SK-N-SH (cell line): ENCODE results near the gene SRSF7. TPM values are rescaled to one million over a fixed set of nuclear protein-coding genes. Genes with fewer than 3 reads are reported as not detected.
A peak's percentile ranks its signal among the peaks of the same experiment; 100 is the strongest.
"Not testable (repeated sequence)": the region's sequence is repeated elsewhere in the genome, so short reads cannot be mapped to it uniquely, and the experiment has no call there.

Source experiments
- CTCF ChIA-PET: fragments of 300-600, 350-600 bp; formaldehyde crosslinking; extraction: SDS; loops from one replicate; lab custom pipeline; 2021; lab: Yijun Ruan, JAX
- POLR2A ChIA-PET: fragments of 350-600 bp; sonication (Branson Sonifier 250); formaldehyde crosslinking; extraction: SDS; loops from one replicate; lab custom pipeline; 2020; ENCODE audit warnings: antibody characterized with exemption, inconsistent platforms; lab: Yijun Ruan, JAX
- DNase-seq: peaks from one replicate; pipeline ENCODE4 v3.0.0; 2012
- H2AFZ ChIP-seq: fragments of 200-600 bp; sonication (generic); 2 replicates; pipeline ENCODE4 v1.8.1; 2016; ENCODE audit warnings: antibody characterized with exemption, mild to moderate bottlenecking, low read depth
- H3F3A ChIP-seq: fragments of 200-600 bp; sonication (generic); replicated peaks from 2 replicates; pipeline ENCODE3; 2016; ENCODE audit warnings: antibody characterized with exemption, mild to moderate bottlenecking; ENCODE audit not compliant: insufficient read depth
- H3K27ac ChIP-seq, 2 experiments: fragments of 200-500 bp in 1 of 2; fragments of 200-600 bp in 1 of 2; sonication (Bioruptor generic) in 1 of 2; sonication (generic), shearing (Covaris generic) in 1 of 2; 2 replicates each; pipeline versions ENCODE4 v1.5.1 to v1.6.1; 2014 to 2016; ENCODE audit warnings: low read depth in 2 of 2, inconsistent platforms in 1 of 2, low read length in 1 of 2, mild to moderate bottlenecking in 1 of 2, mixed read lengths in 1 of 2
- H3K27me3 ChIP-seq: fragments of 200-600 bp; sonication (generic), shearing (Covaris generic); 2 replicates; pipeline ENCODE4 v1.6.1; 2016; ENCODE audit warnings: mixed run types; ENCODE audit not compliant: insufficient read depth
- H3K36me3 ChIP-seq, 2 experiments: fragments of 200-500 bp in 1 of 2; fragments of 200-600 bp in 1 of 2; sonication (Bioruptor generic) in 1 of 2; sonication (generic) in 1 of 2; replicated peaks in 1 of 2; 2 replicates each; pipeline versions ENCODE3 to v1.5.1; 2014 to 2016; ENCODE audit warnings: low read length in 1 of 2, mild to moderate bottlenecking in 1 of 2; ENCODE audit not compliant: insufficient read depth in 2 of 2, control insufficient read depth in 1 of 2
- H3K4me1 ChIP-seq, 2 experiments: fragments of 200-500 bp in 1 of 2; fragments of 200-600 bp in 1 of 2; sonication (Bioruptor generic) in 1 of 2; sonication (generic), shearing (Covaris generic) in 1 of 2; 2 replicates each; pipeline versions ENCODE4 v1.5.1 to v1.6.1; 2014 to 2016; ENCODE audit warnings: low read depth in 1 of 2, low read length in 1 of 2, mixed run types in 1 of 2; ENCODE audit not compliant: insufficient read depth in 2 of 2, control insufficient read depth in 1 of 2
- H3K4me2 ChIP-seq: fragments of 200-600 bp; sonication (generic), shearing (Covaris generic); 2 replicates; pipeline ENCODE4 v1.6.1; 2017; ENCODE audit warnings: mixed run types
- H3K4me3 ChIP-seq, 2 experiments: fragments of 200-500 bp in 1 of 2; fragments of 200-600 bp in 1 of 2; sonication (Bioruptor generic) in 1 of 2; sonication (generic), shearing (Covaris generic) in 1 of 2; 2 replicates each; pipeline versions ENCODE4 v1.5.1 to v1.8.1; 2014 to 2016; ENCODE audit warnings: low read depth in 2 of 2, inconsistent platforms in 1 of 2, low read length in 1 of 2, mild to moderate bottlenecking in 1 of 2, mixed read lengths in 1 of 2, moderate library complexity in 1 of 2
- H3K79me2 ChIP-seq: fragments of 200-600 bp; sonication (generic); 2 replicates; pipeline ENCODE4 v1.8.1; 2017; ENCODE audit warnings: mild to moderate bottlenecking; ENCODE audit not compliant: insufficient read depth
- H3K9ac ChIP-seq: fragments of 200-600 bp; sonication (generic); 2 replicates; pipeline ENCODE4 v1.6.1; 2017; ENCODE audit warnings: mixed run types
- H3K9me2 ChIP-seq: fragments of 200-600 bp; sonication (generic); 2 replicates; pipeline ENCODE4 v1.6.1; 2017; ENCODE audit warnings: mixed run types
- H3K9me3 ChIP-seq: fragments of 200-600 bp; sonication (generic); 2 replicates; pipeline ENCODE4 v1.6.1; 2017; ENCODE audit warnings: mixed run types, mild to moderate bottlenecking, moderate library complexity
- H4K20me1 ChIP-seq: fragments of 200-600 bp; sonication (generic); 2 replicates; pipeline ENCODE4 v1.6.1; 2017; ENCODE audit warnings: mild to moderate bottlenecking, mixed run types; ENCODE audit not compliant: insufficient read depth
- CHD2 ChIP-seq: fragments of 150-350 bp; IDR thresholded peaks from 2 replicates; pipeline ENCODE4 v1.6.1; 2018; ENCODE audit warnings: low read length; ENCODE audit not compliant: partially characterized antibody
- ELF1 ChIP-seq: IDR thresholded peaks from 2 replicates; pipeline ENCODE4 v1.4.0; 2012
- EP300 ChIP-seq, 2 experiments: IDR thresholded peaks; 2 replicates each; pipeline versions ENCODE4 v1.4.0 to v1.6.1; 2012; ENCODE audit warnings: borderline replicate concordance in 1 of 2, low read depth in 1 of 2, low read length in 1 of 2
- FOSL2 ChIP-seq: IDR thresholded peaks from 2 replicates; pipeline ENCODE4 v1.4.0; 2012; ENCODE audit warnings: low read depth, mild to moderate bottlenecking, moderate library complexity, borderline replicate concordance
- FOXJ3 ChIP-seq: sonication (generic); formaldehyde crosslinking; IDR thresholded peaks from 2 replicates; pipeline ENCODE4 v1.5.1; 2020; ENCODE audit warnings: mild to moderate bottlenecking, missing genetic modification reagents
- GABPA ChIP-seq: IDR thresholded peaks from 2 replicates; pipeline ENCODE4 v1.4.0; 2012; ENCODE audit warnings: low read depth, mild to moderate bottlenecking
- IRF3 ChIP-seq: fragments of 150-350 bp; IDR thresholded peaks from 2 replicates; pipeline ENCODE4 v1.6.1; 2016; ENCODE audit warnings: mild to moderate bottlenecking, low read depth, low read length
- JUND ChIP-seq: IDR thresholded peaks from 2 replicates; pipeline ENCODE4 v1.4.0; 2012
- MEF2A ChIP-seq: IDR thresholded peaks from 2 replicates; pipeline ENCODE4 v1.4.0; 2012; ENCODE audit warnings: low read depth, borderline replicate concordance
- MXI1 ChIP-seq: IDR thresholded peaks from 2 replicates; pipeline ENCODE4 v1.6.1; 2012; ENCODE audit warnings: mild to moderate bottlenecking, low read depth, low read length, improper control_type of control experiment
- NFIC ChIP-seq: IDR thresholded peaks from 2 replicates; pipeline ENCODE4 v1.4.0; 2012; ENCODE audit warnings: borderline replicate concordance
- POLR2AphosphoS5 ChIP-seq: IDR thresholded peaks from 2 replicates; pipeline ENCODE4 v1.6.1; 2012; ENCODE audit warnings: low read depth, low read length
- REST ChIP-seq: IDR thresholded peaks from 2 replicates; pipeline ENCODE4 v1.6.1; 2012; ENCODE audit warnings: mild to moderate bottlenecking, low read depth, low read length, moderate library complexity
- RFX5 ChIP-seq: IDR thresholded peaks from 2 replicates; pipeline ENCODE4 v1.6.1; 2012; ENCODE audit warnings: mild to moderate bottlenecking, improper control_type of control experiment, low read length
- RXRA ChIP-seq: IDR thresholded peaks from 2 replicates; pipeline ENCODE4 v1.4.0; 2012; ENCODE audit warnings: low read depth, mild to moderate bottlenecking, borderline replicate concordance
- SMC3 ChIP-seq: IDR thresholded peaks from 2 replicates; pipeline ENCODE4 v1.6.1; 2012; ENCODE audit warnings: low read depth, low read length, improper control_type of control experiment
- TCF12 ChIP-seq: IDR thresholded peaks from 2 replicates; pipeline ENCODE4 v1.4.0; 2012
- TEAD4 ChIP-seq: IDR thresholded peaks from 2 replicates; pipeline ENCODE4 v1.4.0; 2012; ENCODE audit warnings: mild to moderate bottlenecking, borderline replicate concordance; ENCODE audit not compliant: insufficient read depth
- USF2 ChIP-seq: fragments of 150-350 bp; IDR thresholded peaks from 2 replicates; pipeline ENCODE4 v1.6.1; 2017; ENCODE audit warnings: antibody characterized with exemption, low read length, low read depth, borderline replicate concordance
- WGBS: methylation state at CpG from one replicate; pipeline ENCODE4 v1.1.6; 2017; ENCODE audit warnings: low lambda C conversion rate; 5-methylcytosine and 5-hydroxymethylcytosine counted together
- polyA plus RNA-seq, 3 experiments: library from polyadenylated mRNA; depleted of rRNA; stranded (reverse); fragments of >200 nt; gene quantifications; 2 replicates each; pipeline ENCODE4 v1.2.3, GENCODE V29; 2012

SRSF7 gene
- polyA plus RNA-seq, 1 of the 3 experiments (the other 2 are of a cell fraction): 199 TPM

GRCh38 chr2:38797250-38797676, 46.1 kb upstream of the SRSF7 start:
- POLR2A ChIA-PET: no interaction called here
- H3K36me3 ChIP-seq: peaks cover 8 to 14% of the 10 kb centered on the region in 2 experiments
- peaks cover 3% of the 10 kb centered on the region for H3F3A ChIP-seq
- 75% methylated on average over 10 of the region's 10 CpGs for WGBS
- H3K4me3 ChIP-seq: no peak overlapping the region
- H3K9me3 ChIP-seq: no peaks in the 10 kb centered on the region
- no peak overlapping the region for H3K27ac ChIP-seq
- H3K9me2 ChIP-seq: no peaks in the 10 kb centered on the region
- no peak overlapping the region for H2AFZ ChIP-seq
- no peaks in the 10 kb centered on the region for H4K20me1 ChIP-seq
- no peaks in the 10 kb centered on the region for H3K27me3 ChIP-seq
- no peak for TF ChIP-seq NFIC
- peak; percentile 27; the same call in 1 of the 2 replicates for TF ChIP-seq JUND
- no peak for TF ChIP-seq REST
- TF ChIP-seq TEAD4: peak; percentile 49; the same call in 1 of the 2 replicates
- no peak for TF ChIP-seq FOXJ3 (CRISPR knock-in tag)
- TF ChIP-seq TCF12: peak; percentile 26; the same call in 1 of the 2 replicates
- no peak for TF ChIP-seq ELF1
- no peak for TF ChIP-seq RXRA
- TF ChIP-seq RFX5: no peak
- TF ChIP-seq SMC3: no peak
- no peak for TF ChIP-seq POLR2AphosphoS5
- no peak for TF ChIP-seq CHD2
- TF ChIP-seq MXI1: no peak
- TF ChIP-seq EP300 (IDR thresholded peaks at IDR 0.05; ENCODE audit: borderline replicate concordance in 1 of 2, low read depth in 1 of 2, low read length in 1 of 2): no peak
- TF ChIP-seq USF2: no peak
- no peak for TF ChIP-seq IRF3
- TF ChIP-seq MEF2A: peak; percentile 11; the same call in 1 of the 2 replicates
- TF ChIP-seq GABPA: no peak
- TF ChIP-seq FOSL2: peak; percentile 23; the same call in 1 of the 2 replicates
- no peak for DNase-seq
- H3K79me2 ChIP-seq: no peaks in the 10 kb centered on the region
- CTCF ChIA-PET: interaction anchor here (2.4 kb wide), 1 partner anchor 10 kb away, joined by 9 read pairs; no protein-coding TSS in a partner anchor
- H3K9ac ChIP-seq: no peak overlapping the region
- no peak overlapping the region for H3K4me2 ChIP-seq
- no peaks in the 10 kb centered on the region for H3K4me1 ChIP-seq

GRCh38 chr2:38795016-38795415, 43.9 kb upstream of the SRSF7 start:
- H3F3A ChIP-seq, H3K9me3 ChIP-seq, H3K4me3 ChIP-seq, DNase-seq, H3K4me2 ChIP-seq, H3K27ac ChIP-seq, H3K27me3 ChIP-seq, H3K79me2 ChIP-seq, H4K20me1 ChIP-seq, H3K4me1 ChIP-seq, H2AFZ ChIP-seq, H3K36me3 ChIP-seq, POLR2A ChIA-PET, H3K9me2 ChIP-seq, H3K9ac ChIP-seq: not testable (repeated sequence)
- CTCF ChIA-PET: interaction anchor here (0.8 to 1.8 kb wide), 3 partner anchors 20 to 40 kb away, joined by 3 to 6 read pairs (median 3); no protein-coding TSS in a partner anchor
- WGBS: 95% methylated on average over 7 of the region's 7 CpGs
